Ectodermal cell (in vitro differentiated cells): Measurements from ENCODE around the gene MRPL55.

Experiments used
- H3K27ac ChIP-seq: 2 replicates; pipeline ENCODE4 v1.7.0; 2013; ENCODE audit warnings: mild to moderate bottlenecking, low read depth, low read length; ENCODE audit not compliant: insufficient read depth, poor library complexity, severe bottlenecking
- H3K27me3 ChIP-seq: 2 replicates; pipeline ENCODE4 v1.7.0; 2013; ENCODE audit warnings: mild to moderate bottlenecking, low read length; ENCODE audit not compliant: insufficient read depth, control insufficient read depth, poor library complexity, severe bottlenecking
- H3K36me3 ChIP-seq: one replicate; pipeline ENCODE4 v1.7.0; 2013; ENCODE audit warnings: low read length; ENCODE audit not compliant: control insufficient read depth, insufficient read depth
- H3K4me1 ChIP-seq: one replicate; pipeline ENCODE4 v1.7.0; 2013; ENCODE audit warnings: low read length; ENCODE audit not compliant: control insufficient read depth, insufficient read depth
- H3K4me3 ChIP-seq: 2 replicates; pipeline ENCODE4 v1.7.0; 2013; ENCODE audit warnings: low read depth, low read length, control low read depth; ENCODE audit not compliant: insufficient read depth
- H3K9me3 ChIP-seq: 2 replicates; pipeline ENCODE4 v1.7.0; 2013; ENCODE audit warnings: mild to moderate bottlenecking, low read length, moderate library complexity; ENCODE audit not compliant: control insufficient read depth
- WGBS, 2 experiments: methylation state at CpG; one replicate each; pipeline ENCODE4 v1.1.7; 2013; ENCODE audit warnings: missing lambda C conversion rate in 2 of 2; 5-methylcytosine and 5-hydroxymethylcytosine counted together

Gene MRPL55

DNA sequence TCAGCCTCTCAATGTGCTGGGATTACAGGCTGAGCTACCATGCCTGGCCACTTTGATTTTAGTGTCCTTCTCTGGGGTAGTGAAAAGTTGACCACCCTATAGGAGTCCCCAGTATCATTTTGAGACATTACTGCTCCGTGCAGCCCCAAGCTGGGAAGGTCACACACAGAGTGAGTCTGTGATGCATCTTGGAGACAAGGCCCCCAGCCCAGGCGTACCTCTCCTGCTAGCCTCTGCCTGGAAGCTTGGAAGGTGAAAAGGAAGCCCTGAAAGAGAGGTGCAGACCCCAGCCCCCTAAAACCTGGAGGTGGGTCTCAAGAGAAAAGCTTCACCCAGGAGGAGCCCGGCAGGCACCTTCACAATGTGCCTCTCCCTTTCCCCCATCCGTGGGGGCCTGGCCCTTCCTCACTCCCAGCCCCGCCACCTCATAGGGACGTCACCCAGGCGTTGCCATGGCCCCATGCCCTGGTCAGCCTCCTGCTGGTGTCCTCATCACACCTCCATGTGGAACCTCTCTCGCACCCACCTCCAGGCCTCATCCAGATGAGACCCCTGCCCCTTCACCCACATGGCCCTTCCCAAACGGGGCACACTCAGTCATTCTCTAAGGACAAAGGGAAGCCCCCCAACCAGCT, 32.2 kb downstream of the MRPL55 start:
- no peaks in the 10 kb centered on the region for H3K36me3 ChIP-seq
- 84 to 86% methylated on average over 9 of the region's 9 CpGs for WGBS, 2 experiments

DNA sequence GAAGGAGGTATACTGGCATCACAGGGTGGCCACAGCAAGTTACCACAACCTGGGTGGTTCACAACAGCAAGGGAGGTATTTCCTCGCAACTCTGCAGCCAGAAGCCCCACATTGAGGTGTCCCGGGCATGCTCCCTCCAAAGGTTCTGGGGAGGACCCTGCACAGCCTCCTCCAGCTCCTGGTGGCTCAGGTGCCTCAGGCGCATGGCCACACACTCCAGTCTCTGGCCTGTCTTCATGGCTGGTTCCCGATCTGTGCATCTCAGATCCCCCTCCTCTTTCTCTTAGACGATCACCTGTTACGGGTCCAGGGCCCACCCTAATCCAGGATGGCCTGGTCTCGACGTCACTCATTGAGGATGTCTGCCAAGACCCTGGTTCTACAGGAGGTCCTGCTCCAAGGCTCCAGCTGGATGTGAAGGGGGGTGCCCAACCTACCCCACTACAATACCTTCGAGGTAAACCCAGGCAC, 33.3 kb downstream of the MRPL55 start:
- Histone ChIP-seq H3K4me3 (no peak overlapping the region), H3K9me3 (no peaks in the 10 kb centered on the region), H3K4me1 (peaks cover 34% of the 10 kb centered on the region), H3K27ac (no peak overlapping the region), H3K36me3 (no peaks in the 10 kb centered on the region), H3K27me3 (peaks cover 23% of the 10 kb centered on the region)
- 89 to 90% methylated on average over 9 of the region's 9 CpGs for WGBS, 2 experiments

More for the DNA sequence above, 32.2 kb downstream of the MRPL55 start:
- Histone ChIP-seq H3K9me3 (no peaks in the 10 kb centered on the region), H3K4me1 (peaks cover 42% of the 10 kb centered on the region), H3K27me3 (peaks cover 12% of the 10 kb centered on the region), H3K27ac (no peak overlapping the region), H3K4me3 (no peak overlapping the region)

DNA sequence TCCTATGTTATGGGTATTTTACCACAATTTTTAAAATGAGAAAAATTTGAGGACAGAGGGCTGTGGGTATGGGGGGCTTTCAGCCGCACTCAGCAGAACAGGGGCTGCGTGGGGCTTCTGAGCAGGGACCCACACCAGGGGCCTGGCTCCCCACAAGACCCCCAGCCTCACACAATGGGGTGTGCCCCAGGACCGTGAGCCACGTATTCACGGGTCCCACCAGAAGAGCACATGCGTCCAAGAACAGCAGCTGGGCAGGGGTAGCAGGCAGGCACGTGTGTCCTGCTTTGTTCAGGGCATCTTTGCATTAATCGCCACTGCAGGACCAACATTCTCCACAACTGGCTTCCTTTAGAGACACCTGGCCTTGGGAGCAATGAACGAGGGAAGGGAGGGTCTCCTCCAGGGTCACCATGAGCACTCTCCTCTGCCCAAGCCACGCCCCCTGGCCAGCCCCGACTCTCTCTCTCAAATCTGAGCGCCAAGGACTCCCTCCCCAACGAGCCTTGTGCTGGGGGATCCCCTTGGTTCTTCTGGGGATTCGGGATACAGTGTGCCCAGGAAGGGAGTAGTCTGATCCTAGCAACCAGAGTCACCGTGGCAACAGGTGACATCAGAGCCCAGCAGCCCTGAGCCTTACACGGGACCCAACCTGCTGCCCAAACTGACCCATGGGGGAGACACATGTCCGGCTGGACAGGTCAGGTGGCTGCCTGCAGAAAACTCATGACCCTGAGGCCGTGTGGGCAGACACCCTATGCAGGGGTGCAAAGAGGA, 34.0 kb downstream of the MRPL55 start:
- peaks cover 30% of the 10 kb centered on the region for H3K27me3 ChIP-seq
- 70 to 71% methylated on average over 18 of the region's 18 CpGs for WGBS, 2 experiments

DNA sequence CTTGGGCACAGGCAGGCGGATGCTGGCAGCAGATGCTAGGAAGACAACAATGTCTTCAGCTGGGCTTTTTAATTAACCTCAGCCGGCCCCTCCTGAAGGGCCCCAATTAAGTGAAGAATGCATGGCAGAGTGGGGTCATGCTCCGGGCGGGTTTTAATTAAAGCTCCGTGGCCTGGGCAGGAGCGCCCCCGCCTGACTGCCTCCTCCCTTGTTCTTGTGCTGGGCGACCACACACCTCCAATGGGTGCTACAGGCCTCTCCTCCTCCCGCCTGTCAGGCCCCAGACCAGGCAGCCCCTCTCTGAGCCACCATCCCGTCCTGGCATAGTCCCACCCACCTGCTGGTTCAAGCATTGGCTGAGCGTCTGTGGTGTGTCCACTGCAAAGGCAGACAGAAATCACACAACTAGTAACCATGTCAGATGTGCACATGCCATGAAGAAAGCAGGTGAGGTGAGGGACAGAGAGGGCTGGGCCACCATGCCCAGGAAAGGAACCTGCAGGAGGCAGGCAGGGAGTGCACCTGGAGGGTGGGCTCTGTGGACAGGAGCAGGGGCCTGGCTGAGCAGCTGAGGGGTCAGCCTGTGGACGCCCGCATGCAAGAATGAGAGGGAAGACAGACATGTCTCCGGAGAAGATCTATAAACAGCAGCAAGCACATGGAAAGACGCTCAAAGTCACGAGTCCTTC, 35.1 kb downstream of the MRPL55 start:
- no peak overlapping the region for H3K27ac ChIP-seq
- H3K4me1 ChIP-seq: peaks cover 31% of the 10 kb centered on the region
- no peaks in the 10 kb centered on the region for H3K9me3 ChIP-seq
- H3K36me3 ChIP-seq: no peaks in the 10 kb centered on the region
- WGBS, 2 experiments: 37 to 38% methylated on average over 16 of the region's 16 CpGs
- no peak overlapping the region for H3K4me3 ChIP-seq
- peaks cover 41% of the 10 kb centered on the region for H3K27me3 ChIP-seq

More for the DNA sequence above, 34.0 kb downstream of the MRPL55 start:
- peaks cover 34% of the 10 kb centered on the region for H3K4me1 ChIP-seq
- no peak overlapping the region for H3K27ac ChIP-seq
- no peak overlapping the region for H3K4me3 ChIP-seq
- H3K36me3 ChIP-seq: no peaks in the 10 kb centered on the region
- no peaks in the 10 kb centered on the region for H3K9me3 ChIP-seq

DNA sequence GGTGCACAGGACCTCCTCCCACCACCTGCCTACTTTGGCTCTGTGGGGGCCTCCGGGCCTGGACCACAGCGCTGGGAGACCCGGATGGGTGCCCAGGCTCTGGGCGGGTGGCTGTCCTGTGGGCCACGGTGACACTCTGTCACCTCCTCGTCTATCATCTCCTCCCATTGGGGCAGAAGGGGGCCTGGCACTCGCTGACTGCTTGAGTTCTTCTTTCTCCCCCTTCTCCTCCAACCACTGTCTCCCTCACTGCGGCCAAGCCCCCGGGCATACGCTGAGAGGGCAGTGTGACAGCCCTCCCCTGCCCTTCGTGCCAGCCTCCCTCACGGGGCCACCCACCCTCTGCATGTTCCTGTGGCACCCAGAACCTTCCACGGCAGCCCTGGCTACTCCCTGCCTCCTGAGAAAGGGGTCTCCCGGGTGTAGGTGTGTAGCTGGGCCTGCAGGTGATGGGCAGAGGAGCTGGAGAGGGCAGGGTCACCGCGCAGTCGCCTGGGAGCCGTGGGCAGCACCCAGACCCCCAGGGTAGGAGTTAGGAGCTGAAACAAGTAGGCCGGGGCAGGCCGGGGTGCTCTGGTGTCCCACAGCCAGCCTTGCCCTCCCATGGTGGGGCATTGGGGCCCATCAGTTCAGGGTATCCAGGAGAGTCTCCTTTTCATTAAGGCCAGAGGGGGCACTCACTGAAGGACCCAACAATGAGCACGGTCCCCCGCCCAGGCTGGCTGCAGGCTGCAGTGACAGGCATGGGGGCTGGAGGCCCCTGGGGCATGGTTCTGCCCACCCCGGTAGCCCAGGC, 35.8 kb downstream of the MRPL55 start:
- Histone ChIP-seq H3K36me3 (no peaks in the 10 kb centered on the region), H3K4me3 (no peak overlapping the region), H3K27me3 (peaks cover 49% of the 10 kb centered on the region), H3K9me3 (no peaks in the 10 kb centered on the region), H3K27ac (no peak overlapping the region), H3K4me1 (peaks cover 27% of the 10 kb centered on the region)
- WGBS, 2 experiments: 85% methylated on average over 23 of the region's 23 CpGs

DNA sequence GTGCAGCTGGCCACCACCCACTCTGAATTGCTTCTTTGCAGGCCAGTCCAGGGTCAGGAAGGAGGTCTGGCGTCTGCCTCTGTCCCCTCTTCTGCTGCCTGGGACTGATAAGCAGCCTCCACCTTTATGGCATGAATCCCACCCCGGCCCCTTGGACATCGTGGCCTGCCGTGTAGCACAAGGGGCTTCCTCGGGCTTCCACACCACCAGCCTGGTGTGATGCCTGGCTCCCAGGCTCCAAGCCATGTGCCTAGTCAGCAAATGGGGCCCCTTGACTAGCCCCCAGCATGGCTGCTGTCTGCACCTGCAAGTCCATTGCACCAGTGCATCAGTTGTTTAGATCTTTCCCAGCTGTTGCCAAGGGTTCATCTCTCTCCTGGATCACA, 36.4 kb downstream of the MRPL55 start:
- Histone ChIP-seq H3K36me3 (no peaks in the 10 kb centered on the region), H3K9me3 (no peaks in the 10 kb centered on the region), H3K4me3 (no peak overlapping the region), H3K4me1 (peaks cover 27% of the 10 kb centered on the region), H3K27ac (no peak overlapping the region), H3K27me3 (peaks cover 55% of the 10 kb centered on the region)
- 87 to 91% methylated on average over 5 of the region's 5 CpGs for WGBS, 2 experiments

DNA sequence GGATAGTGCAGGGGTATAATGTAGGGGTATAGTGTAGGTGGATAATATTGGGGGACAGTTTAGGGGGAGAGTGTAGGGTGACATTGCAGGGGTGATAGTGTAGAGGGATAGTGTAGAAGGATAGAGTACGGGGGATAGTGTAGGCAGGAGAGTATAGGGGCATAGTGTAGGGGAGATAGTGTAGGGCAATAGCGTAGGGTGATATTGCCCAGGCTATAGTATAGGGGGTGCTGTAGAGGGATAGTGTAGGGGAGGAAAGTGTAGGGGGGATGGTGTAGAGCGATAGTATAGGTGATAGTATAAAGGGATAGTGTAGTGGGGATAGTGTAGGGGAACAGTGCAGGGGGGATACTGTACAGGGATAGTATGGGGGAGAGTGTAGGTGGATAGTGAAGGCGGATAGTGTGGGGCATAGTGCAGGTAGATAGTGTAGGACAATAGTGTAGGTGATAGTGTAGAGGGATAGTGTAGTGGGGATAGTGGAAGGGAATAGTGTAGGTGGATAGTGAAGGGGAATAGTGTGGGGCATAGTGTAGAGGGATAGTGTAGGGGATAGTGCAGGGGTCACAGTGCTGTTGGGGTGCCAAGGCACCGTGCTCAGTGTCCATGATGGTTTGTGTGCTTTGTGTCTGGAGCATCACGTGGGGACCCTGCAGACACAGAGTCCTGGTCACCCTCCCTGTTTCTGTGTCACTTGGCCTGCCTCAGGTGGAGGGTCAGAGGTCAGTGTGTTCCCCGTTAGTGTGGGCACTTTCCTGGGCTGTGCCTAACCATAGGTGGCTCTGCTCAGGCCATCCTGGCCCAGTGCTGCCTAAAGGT, 37.1 kb downstream of the MRPL55 start:
- Histone ChIP-seq H3K9me3 (no peaks in the 10 kb centered on the region), H3K4me3 (no peak overlapping the region), H3K36me3 (no peaks in the 10 kb centered on the region), H3K27ac (no peak overlapping the region), H3K4me1 (peaks cover 27% of the 10 kb centered on the region), H3K27me3 (peaks cover 61% of the 10 kb centered on the region)
- WGBS, 2 experiments: 74 to 78% methylated on average over 7 of the region's 7 CpGs

DNA sequence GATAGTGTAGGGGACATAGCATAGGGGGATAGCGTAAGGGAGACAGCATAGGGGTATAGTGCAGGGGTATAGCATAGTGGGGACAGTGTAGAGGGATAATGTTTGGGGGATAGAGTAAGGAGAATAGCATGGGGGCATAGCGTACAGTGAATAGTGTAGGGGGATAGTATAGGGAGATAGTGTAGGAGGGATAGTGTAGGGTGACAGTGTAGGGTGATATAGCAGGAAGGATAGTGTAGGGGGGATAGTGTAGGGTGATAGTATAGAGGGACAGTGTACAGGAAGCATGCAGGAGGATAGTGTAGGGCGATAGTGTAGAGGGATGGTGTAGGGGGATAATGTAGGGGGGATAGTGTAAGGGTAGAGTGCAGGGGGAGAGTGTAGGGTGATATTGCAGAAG, 38.2 kb downstream of the MRPL55 start:
- Histone ChIP-seq H3K36me3 (no peaks in the 10 kb centered on the region), H3K4me3 (no peak overlapping the region), H3K27ac (no peak overlapping the region), H3K9me3 (no peaks in the 10 kb centered on the region), H3K4me1 (peaks cover 27% of the 10 kb centered on the region), H3K27me3 (peaks cover 73% of the 10 kb centered on the region)
- WGBS, 2 experiments: 63 to 65% methylated on average over 3 of the region's 3 CpGs

DNA sequence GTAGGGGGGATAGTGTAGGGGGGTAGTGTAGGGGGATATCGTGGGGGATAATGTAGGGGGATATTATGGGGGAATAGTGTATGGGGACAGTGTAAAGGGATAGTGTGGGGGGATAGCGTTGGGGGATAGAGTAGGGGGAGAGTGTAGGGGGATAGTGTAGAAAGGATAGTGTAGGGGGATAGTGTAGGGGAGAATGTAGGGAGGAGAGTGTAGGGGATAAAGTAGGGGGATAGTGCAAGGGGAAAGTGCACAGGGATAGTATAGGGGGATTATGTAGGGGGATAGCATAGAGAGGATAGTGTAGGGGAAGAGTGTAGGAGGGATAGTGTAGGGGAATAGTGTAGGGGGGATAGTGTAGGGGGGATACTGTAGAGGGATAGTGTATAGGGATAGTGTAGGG, 38.9 kb downstream of the MRPL55 start:
- Histone ChIP-seq H3K9me3 (no peaks in the 10 kb centered on the region), H3K27ac (no peak overlapping the region), H3K27me3 (peaks cover 73% of the 10 kb centered on the region), H3K36me3 (no peaks in the 10 kb centered on the region), H3K4me1 (peaks cover 22% of the 10 kb centered on the region), H3K4me3 (no peak overlapping the region)
- 48 to 52% methylated on average over 2 of the region's 2 CpGs for WGBS, 2 experiments
